GM12874 (cell line): ENCODE data around the gene SHROOM2.

Experiments used
- TF ChIP-seq, protein P1 (sequence below): IDR thresholded peaks from 2 replicates; pipeline ENCODE4 v1.5.1; 2011; ENCODE audit warnings: low read depth, mild to moderate bottlenecking, control low read depth, low read length, moderate library complexity; ENCODE audit not compliant: insufficient read depth

SHROOM2 gene

DNA sequence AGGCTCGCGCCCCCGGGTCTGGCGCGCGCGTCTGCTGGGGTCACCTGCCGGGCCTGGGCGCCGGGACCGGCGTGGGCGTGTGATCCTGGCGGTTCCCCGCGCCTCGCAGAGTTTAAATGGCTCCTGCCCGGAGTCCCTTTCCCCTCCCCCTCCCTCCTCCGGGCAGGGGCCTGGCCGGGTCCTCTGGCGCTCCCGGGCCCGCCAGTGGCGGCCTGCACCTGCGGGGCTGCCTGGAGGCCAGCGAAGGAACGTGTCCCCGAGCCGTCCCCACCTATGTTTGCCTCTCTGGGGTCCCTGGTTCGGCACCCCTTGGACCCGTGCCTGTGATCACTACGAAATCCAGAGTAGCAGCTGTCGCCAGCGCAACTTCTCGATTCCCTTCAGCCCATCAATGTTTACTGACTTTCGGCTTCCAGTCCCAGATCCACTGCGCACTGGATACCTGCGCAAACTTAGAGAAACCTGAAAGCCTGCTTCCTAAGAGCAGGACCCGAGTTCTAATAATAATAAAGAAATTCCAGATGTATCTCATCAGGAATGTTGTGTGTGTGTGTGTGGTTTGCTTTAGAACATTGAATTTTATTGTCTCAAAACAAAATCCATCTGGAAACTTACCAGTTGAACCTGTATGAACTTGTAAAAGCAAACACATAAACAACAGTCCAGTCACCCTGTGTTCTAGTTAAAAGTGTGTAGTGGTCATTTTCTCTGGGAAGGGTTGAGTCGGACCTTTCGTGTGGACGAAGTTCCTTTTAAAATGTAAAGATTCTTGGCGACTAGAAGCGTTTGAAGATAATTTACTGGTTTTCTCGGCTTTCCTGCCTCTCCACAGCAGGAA is 788 bp downstream of the SHROOM2 start:
- TF ChIP-seq, protein P1, sequence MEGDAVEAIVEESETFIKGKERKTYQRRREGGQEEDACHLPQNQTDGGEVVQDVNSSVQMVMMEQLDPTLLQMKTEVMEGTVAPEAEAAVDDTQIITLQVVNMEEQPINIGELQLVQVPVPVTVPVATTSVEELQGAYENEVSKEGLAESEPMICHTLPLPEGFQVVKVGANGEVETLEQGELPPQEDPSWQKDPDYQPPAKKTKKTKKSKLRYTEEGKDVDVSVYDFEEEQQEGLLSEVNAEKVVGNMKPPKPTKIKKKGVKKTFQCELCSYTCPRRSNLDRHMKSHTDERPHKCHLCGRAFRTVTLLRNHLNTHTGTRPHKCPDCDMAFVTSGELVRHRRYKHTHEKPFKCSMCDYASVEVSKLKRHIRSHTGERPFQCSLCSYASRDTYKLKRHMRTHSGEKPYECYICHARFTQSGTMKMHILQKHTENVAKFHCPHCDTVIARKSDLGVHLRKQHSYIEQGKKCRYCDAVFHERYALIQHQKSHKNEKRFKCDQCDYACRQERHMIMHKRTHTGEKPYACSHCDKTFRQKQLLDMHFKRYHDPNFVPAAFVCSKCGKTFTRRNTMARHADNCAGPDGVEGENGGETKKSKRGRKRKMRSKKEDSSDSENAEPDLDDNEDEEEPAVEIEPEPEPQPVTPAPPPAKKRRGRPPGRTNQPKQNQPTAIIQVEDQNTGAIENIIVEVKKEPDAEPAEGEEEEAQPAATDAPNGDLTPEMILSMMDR, result no peak

DNA sequence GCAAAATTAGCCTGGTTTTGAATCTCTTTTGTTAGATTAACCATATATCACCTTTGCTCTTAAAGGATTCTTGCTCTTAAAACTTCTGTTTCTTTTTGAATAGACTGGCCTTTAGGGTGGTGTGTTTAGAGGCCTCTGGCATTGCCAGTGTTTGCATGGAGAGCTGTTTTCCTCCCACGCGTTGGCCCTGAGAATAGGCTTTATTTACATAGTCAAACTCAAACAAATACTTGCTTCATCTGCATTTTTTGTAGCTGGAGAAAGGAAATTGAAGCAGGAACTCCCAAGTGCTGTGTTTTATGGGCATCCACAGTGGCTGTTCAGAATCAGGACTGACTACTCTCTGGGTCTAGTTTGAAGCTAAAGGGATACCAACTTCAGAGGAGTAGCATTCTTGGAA is 2.7 kb downstream of the SHROOM2 start:
- TF ChIP-seq, protein P1, result no peak

DNA sequence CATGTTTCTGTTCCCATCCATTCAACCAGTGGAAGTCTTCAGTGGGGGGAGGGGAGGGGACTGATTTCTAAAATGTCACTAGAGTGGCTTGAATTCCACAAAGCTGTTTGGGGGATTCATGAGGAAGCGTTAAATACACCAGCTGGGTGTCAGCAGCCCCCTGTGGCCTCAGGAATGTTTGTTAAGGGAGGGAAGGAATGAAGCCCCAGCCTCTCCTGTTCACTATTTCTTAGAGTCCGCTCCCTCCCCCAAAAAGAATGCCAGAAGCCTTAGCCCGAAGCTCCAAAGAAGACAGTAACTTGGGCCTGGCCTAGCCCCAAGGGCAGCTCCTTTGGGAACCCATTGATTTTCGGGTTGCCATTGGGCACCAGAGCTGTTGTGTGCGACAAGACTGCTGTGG is 3.3 kb downstream of the SHROOM2 start:
- TF ChIP-seq, protein P1, result no peak

DNA sequence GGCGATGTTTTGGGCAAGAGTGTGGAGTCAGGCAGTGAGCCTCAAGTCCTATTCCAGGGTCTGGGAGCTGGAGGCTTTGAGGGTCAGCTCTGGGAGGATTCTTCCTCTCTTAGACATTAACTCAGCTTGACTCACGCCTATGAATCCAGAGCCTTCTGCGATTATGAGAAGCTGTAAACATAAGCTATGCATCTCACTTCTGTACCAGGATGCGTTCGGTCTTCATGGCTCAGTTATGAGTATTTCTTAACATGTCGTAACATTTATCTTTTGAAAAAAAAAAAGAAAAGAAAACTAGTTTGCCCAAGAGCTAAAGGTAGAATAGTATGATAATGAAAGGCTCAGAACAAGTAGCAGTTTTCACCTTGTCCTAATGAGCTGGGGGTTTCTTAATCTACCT is 4.6 kb downstream of the SHROOM2 start:
- TF ChIP-seq, protein P1, result no peak

DNA sequence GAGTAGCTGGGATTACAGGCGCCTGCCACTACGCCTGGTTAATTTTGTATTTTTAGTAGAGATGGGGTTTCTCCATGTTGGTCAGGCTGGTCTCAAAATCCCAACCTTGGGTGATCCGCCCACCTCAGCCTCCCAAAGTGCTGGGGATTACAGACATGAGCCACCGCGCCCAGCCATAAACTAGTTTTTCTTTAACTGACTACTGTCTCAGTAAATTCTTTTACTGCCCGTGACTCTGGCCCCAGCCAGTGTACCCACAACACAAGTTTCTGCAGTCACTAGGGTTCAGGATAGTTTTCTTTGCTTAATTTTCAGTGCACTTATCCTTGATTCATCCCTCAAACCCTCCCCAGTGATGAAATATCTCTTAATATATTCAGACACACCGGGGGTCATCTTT is 8.3 kb downstream of the SHROOM2 start:
- TF ChIP-seq, protein P1, result no peak

DNA sequence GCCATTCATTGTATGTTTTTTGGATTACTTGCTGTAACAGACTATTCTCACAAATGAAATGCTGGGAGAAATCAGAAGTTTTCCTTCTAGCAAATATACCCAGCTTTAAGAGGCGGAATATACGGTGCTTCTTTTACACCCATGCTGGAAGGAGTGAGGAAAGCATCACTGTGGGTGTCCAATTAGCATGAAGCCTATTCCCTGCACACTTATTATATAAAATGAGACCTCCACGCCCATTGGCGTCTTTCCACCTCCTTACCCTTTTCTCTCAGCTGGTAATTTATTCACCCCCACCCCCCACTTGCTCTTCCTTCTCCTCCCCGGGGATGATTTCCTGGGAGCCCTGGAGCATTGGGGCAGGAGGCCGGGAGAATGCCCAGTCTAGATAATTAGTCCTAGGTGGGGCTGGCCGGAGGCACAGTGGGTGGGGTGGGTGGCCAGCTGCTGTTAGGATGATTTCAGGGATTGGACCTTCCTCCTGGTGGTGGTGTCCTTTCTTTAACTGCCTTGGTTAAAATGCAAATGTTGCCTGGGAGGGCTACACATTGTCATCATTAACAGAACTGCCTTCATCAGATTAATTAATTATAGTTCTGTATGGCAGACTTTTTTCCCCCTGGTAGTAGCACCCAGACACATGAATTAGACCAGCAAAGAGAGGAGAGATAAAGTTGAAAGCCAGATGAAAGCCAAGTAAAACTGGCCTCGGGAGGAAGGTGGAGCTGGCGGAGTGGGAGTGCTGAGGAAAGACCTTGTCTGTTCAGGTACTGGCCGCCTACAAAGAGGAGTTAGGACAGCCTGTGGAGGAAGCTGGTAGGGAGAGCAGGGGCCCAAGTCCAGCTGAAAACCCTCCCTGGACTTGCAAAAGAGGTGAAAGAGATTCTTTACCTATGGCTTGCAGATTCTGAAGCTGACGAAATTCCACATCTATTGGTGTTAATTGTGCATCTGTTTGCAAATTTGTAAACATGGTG is 11.4 kb downstream of the SHROOM2 start:
- TF ChIP-seq, protein P1, result no peak

DNA sequence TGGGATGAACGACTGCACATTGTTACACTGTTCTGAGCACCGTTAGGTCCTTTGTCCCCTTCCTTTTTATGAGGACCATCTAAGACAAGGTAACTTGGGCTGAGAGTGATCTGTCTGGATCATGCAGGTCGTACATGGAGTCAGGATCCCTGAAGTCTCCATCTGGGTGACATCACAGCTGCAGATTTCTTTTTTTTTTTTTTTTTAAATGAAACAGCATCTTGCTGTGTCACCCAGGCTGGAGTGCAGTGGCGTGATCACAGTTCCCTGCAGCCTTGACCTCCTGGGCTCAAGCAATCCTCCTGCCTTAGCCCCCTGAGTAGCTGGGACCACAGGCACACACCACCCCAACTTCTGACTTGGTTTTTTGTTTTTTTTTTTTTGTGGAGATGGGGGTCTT is 16.5 kb downstream of the SHROOM2 start:
- TF ChIP-seq, protein P1, result no peak
